ENCODE results near the gene SETD2.

Gene SETD2

GRCh38 chr3:46995901-46996562 lies 167.9 kb downstream of the SETD2 start:
- no peak for DNase-seq

DNA sequence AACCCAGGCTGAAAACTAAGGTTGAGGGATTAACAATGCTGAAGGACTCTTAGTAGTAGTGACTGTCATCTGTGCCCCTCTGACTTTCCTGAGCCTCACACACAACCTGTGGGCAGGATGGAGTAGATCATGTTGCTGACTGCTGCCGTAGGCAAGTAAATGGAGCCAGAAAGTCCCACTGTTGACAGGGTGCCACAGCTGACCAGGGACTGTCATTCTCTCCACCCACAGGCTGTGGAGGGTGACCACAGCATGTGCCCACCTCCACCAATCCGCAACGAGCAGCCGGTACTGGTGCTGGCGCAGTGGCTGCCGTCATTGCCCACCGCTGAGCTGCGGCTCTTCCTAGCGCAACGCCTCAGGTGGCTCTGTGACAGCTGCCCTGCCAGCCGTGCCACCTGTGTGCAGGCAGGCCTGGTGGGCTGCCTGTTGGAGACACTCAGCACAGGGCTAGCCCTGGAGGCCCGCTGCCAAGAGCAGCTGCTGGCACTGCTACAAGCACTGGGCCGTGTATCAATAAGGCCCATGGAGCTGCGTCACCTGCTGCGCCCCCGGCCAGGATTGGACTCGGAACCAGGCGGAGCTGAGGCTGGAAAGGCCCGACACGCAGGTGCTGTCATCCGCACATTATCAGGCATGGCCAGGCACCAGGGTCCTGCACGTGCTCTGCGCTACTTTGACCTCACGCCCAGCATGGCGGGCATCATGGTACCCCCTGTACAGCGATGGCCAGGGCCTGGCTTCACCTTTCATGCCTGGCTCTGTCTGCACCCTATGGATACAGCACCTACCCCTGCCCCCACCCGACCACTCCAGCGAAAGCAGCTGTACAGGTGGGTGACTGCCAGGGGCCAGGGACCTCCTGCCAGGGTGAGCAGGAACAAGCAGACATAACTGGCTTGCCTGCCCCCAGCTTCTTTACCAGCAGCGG lies 168.8 kb downstream of the SETD2 start:
- no peak for DNase-seq

DNA sequence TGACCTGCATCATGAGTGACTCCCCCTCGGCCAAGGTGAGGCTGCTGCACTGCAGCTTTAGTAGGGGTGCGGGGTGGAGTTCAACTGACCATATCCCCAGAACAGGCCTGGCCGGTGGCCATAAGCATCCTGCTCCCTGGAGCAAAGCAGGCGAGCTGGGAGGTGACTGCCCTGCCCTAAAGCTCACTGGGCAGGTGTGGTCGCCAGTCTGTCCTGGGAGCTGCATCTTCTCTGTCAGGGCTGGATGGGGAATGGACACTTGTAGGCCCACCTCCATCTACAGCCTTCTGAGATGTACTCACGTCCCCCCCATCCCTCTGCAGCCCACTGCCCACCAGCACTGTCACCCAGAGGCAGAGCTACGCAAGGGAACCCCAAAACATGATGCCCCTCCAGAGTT lies 169.9 kb downstream of the SETD2 start:
- no peak for DNase-seq

GRCh38 chr3:46993292-46993691 lies 170.6 kb downstream of the SETD2 start:
- DNase-seq = no peak

DNA sequence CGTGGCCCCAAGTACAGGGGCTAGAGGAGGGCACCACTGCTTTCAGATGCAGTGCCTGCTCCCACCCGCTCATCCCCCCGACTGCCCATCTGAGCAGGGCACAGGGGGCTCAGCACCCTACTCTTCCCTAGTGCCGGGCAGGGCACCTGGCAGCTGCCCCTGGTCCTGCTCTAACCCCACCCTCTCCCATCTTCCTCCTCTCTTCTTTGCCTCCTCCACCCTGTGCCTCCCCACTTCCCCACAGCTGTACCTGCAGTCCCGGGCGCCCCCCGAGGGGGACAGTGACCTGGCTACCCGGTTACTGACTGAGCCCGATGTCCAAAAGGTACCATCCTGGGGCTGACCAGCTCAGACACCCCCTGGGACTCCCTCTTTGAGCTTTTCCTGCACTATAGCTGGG lies 171.7 kb downstream of the SETD2 start:
- DNase-seq = no peak

GRCh38 chr3:46991406-46992165 lies 172.3 kb downstream of the SETD2 start:
- no peak for DNase-seq

GRCh38 chr3:46990573-46991374 lies 173.1 kb downstream of the SETD2 start:
- no peak for DNase-seq

DNA sequence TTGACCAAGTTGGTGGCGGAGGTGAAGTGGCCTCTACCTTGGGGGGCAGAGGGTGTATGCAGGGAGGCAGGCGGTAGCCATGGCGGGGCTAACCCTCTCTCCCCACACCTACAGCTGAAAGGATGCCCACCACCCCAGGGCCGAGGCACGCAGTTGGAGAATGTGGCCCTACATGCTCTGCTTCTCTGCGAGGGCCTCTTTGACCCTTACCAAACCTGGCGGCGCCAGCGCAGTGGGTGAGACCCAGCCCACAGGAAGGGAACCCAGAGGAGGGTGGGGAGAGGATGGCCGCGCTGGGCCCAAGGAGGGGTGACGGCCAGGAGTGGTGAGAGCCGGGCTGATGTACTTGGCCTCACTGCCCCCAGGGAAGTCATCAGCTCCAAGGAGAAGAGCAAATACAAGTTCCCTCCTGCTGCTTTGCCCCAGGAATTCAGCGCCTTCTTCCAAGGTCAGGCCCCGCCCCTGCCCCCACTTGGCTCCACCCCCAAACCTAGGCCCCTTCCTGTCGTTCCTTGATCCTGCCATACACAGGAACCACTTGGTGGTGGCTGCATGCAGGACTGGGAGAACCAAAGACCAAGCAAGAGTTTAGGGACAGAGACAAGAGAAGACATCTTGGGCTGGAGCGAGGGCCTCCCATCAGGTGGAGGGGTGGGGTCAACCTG lies 174.6 kb downstream of the SETD2 start:
- no peak for DNase-seq

- no peak for DNase-seq
These were observed 175.3 kb downstream of the SETD2 start for GRCh38 chr3:46988616-46989015.

- DNase-seq = no peak
These were observed 176.0 kb downstream of the SETD2 start for GRCh38 chr3:46987743-46988401.

DNA sequence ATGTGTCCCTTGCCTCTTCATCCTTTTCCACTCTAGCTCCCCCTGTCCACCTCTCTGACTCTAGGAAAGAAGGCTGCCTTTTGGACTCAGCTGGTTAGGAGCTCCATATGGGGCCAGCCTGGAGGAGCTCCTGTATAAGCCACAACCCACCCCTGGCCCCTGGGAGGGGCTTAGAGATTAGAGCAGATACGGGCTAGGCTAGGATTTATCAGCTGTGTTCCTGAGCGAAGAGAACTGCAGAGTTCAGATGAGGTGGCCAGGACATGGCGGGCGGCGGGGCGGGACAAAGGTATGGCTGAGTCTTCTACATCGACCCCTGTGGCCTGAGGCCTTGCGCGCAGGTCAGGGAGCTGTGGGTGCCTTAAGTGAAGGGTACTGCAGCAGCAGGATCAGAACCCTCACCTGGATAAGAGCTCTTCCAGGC lies 176.6 kb downstream of the SETD2 start:
- no peak for DNase-seq

DNA sequence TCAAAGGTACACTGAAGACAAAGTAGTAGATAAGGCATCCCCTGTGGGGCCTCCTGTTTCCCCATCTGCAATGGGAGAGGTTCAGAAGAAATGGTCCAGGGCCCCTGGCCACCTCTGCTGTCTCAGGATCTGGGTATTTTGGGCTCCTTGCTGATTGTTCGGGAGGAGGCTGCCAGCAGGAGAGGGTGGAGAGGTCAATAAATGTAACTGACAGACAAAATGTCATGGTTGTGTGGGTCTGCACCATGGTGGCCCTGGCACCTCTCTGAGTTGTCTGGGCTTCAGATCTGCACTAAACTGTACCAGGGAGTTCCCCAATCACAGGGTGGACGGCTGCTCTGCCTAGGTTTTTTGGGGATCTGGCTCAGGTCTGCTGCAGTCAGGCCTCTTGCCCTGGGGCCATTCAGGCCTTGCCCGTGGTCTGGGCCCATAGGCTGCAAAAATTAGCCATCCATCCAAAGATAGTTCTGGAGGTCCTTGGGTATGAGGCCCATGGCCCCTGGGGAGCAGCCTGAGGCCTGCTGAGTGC lies 177.1 kb downstream of the SETD2 start:
- DNase-seq = no peak

DNA sequence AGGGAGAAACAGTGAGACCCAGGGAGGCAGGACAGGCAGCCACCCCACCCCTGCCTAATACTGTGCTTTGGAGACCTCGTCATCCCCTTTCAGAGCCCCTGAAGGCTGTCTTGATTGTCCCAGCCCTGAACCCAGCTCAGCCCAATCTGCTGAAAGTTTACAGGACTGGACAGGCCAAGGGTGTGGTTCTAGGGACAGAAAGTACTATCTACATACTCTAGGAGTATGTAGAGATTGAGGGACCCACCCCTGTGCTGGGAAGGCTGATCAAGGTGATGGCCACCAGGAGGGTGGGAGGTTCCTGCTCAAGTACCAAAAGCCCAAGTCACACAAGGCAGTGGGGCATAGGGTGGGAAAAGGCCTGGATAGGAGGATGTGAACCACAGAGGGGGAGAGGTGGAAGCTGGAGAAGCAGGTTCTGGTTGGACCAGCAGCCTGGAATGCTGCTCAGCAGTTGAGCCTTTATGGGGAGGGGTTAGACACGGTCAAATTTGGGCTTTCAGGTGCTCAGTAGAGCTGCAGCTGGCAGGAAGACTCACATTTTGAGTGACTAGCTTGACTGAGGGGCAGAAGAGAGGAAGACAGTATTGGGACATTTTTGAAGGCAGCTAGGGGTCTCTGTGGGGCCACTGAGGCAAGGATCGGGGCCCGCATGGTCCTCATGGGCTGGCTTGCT lies 177.7 kb downstream of the SETD2 start:
- DNase-seq = no peak

DNA sequence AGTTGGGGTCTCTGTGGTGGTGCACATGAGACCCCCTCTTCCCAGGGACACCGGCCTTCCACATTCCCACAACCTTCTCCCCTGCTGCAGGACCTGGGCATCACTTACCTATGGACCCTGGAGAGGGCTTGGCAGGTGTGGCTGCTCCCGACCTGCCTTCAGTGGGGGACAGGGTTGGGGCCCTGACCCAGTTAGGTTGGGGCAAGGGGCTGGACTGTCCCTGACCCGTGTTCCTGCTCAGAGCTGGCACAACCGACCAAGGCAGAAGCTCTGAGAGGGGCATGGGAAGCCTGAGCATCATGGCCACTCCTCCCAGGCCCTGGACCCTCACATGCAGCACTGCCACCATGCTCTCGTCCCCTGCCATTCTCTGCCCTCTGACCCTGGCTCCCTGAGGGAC lies 178.3 kb downstream of the SETD2 start:
- DNase-seq = no peak

DNA sequence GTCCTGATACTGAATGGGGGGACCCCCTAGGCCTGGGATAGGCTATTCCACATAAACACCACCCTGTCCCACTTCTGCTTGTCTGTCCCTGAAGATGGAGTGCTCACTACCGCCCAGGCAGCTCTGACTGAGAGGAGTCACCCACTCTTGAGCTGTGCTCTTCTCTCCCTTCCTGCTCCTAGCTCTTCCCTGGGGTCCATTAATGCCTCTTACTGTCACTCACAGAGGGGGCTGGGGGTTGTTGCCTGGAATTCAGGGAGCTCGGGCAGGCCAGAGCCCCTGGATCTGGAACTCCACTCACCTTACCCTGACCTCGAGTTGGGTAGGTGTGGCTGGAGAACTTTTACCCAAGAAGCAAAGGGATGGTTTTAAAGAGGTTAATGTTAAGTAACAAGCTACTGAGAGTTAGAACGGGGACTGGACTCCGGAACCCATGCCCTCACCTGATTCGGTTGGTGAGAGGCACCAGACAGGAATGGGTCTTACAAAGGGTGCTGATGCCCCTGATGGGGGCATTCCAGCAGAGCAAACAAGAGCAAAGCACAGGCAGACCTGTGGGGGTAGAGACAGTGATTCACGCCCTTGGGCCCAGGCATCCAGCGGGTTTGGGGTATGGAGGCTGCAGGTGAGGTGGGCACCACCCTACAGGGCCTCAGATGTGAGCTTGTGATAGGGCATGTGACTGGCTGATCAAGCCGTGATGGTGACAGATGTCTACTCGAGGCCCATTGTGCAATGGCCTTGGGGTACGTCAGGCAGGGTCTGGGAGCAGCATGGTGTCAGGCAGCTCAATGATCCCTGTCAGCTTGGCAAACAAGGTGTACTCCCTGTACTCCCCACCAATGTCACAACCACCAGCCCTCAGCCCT lies 179.1 kb downstream of the SETD2 start:
- DNase-seq = no peak

- no peak for DNase-seq
These were observed 181.4 kb downstream of the SETD2 start for GRCh38 chr3:46982546-46982945.

GRCh38 chr3:46981932-46982471 lies 181.9 kb downstream of the SETD2 start:
- DNase-seq = no peak

DNA sequence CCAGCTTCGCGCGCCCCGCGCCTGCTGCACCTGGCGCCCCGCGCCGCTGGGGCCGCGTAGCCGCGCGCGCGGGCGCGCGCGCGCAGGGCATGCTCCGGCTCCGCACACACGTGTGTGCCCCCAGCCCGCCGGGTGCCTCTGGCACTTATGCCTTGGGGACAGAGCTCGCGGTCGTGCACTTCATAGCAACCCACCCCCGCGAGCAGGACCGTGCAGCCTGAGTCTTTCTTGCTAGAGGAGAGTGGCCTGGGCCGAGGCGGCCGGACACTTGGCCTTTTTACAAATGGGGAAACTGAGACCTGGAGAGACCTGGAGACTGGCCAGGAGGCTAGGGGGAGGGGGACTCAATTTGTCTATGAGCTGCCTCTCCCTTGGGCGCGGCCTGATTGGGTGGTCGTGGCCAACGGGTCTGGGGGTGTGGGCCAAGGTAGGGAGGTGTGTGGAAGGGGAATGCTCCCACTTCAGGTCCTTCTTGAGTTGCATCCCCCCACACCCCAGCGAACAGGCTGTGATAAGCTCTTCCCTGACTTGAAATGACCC lies 183.9 kb downstream of the SETD2 start:
- DNase-seq = no peak

All from NCI-H1436 treated with DMSO at 0.1 percent for 48 hours (cell line).